CD4-positive, alpha-beta T cell treated with Interleukin-6 for 4 hours (primary cell): ENCODE data around the gene MRPS6.

Experiments
- DNase-seq: peaks from one replicate; pipeline ENCODE4 v3.0.0-alpha.2; 2020; ENCODE audit warnings: mixed read lengths

The MRPS6 gene

DNA sequence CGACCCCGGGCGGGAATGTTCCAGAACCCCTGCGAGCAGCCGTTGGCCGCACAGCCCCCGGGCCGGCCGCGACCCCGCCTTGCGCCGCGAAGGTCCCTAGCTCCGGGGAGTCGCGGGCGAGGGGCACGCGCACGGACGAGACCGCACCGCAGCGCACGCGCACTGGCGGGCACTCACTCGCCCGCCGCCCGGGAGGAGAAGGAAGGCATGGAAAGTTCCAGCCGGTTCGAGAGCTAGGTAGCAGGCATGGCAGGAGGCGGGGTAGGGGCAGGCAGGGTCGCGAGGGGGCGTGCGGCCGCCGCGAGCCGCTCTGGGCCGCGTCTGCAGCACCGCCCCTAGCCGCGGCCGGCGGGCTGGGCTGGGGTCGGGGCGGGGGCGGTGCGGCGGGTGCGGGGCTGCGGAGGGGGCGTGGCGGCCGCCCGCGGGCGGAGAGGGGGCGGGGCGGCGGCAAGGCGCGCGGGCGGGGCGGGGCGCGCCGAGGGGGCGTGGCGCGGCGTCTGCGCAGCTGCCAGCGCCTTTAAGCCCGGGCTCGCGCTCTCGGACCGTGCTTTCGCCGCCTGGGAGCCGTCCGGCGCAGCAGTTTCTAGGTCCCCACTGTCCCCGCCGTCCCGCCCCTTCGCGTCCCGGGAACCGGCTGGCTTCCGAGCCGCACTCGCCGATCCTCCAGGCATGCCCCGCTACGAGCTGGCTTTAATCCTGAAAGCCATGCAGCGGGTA is at the start of gene MRPS6, which contains the start of gene SLC5A3:
Gene MRPS6 (plus strand): TSS at position 547 of the 717 bp plus-strand sequence. CDS start 123 bp downstream, at position 670.
Gene SLC5A3 (plus strand): TSS at position 547 of the 717 bp plus-strand sequence. CDS start 21,621 bp downstream, outside the sequence.
- DNase-seq: peak; percentile 82

DNA sequence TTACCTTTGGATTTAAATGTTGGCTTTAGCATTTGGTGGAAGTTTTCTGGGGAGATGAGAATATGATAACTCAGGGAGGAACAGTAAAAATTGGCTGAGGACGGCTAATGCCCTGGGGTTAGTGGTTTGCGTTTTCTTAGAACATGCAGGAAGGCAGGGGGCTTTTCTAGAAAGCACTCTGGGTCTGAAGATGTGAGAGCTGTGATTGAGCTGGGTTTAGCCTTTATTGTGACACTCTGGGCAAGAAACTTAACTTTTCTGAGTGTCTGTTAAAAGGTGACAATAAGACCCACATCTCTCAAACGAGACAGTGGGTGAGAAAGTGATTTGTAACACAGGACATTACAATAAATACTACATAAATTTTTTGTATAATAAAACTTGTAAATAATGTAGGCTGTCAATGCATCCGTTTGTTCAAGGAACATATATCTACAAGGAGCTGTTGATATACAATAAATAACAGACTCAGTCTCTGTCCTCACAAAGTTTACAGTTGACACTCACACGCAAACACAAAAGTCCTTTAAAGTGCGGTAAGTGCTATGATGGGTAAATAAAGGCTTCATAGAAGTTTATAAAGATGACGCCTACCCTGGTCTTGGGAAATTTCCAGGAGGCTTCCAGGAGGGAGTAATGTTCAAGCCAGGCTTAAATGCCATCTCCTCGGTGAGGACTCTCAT is 49.5 kb upstream of the MRPS6 start:
- DNase-seq: no peak

DNA sequence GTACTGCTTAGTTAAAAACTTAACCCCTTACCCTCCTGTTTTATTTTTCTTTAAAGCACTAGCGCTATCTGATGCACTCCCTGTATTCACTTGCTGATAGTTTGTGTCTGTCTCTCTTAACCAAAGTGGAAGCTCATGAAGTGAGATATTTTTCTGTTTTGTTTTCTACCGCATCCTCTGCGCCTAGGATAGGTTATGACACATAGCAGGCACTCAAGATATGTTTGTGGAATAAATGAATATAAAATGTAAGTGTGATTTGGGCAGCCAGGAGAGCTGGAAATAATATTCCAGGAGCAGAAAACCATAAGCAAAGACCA is 49.0 kb upstream of the MRPS6 start:
- DNase-seq: no peak

DNA sequence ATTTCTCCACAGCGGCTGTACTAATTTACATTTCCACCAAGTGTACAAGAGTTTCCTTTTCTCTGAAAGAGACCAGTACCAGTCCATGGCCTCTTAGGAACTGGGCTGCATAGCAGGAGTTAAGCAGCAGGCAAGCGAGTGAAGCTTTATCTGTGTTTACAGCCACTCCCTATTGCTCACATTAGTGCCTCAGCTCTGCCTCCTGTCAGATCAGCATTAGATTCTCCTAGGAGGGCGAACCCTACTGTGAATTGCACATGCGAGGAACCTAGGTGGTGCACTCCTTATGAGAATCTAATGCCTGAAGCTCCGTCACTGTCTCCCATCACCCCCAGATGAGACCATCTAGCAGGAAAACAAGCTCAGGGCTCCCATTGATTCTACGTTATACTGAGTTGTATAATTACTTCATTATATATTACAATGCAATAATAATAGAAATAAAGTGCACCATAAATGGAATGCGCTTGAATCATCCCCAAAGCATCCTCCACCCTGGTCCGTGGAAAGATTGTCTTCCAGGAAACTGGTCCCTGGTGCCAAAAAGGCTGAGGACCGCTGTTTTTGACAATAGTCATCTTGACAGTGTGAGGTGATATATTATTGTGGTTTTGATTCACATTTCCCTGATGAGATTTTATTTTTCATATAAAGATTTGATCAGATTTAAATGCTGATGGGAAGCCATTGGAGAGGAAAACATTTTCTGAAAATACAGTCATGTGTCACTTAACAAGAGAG is 45.5 kb upstream of the MRPS6 start:
- no peak for DNase-seq

DNA sequence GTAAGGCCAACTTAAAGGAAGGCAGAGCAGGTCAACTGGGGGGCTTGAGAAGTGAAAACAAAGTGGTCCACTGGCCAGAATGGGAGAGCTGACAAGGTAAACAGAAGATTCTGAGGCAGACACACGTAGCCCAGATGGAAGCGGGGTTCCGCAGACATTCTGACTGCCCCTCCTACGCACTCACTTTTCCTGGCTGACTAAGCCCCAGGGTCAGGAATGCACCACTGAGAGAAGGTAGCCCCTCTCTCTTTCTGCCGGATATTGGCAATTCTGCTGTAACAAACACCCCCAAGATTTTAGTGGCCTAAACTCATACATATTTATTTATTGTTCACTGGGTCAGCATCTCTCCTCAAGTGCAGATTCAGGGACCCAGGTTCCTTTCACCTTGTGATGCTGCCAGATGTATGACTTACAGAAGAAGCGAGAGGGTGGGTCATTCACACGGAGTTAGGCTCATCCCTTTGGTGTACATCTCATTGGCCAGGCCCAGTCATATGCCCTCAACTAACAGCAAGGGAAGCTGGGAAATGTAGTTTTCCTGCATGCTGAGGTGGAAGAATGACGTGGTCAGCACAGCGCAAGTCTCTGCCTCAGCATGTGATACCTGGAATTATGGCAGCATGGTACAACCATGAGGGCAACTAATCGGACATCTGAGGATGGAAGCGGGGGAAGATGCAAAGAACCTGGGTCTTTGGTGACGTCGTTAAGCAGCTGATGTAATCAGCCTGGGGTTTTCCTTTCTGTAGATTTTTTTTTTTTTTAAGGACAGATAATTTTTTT is 43.4 kb upstream of the MRPS6 start:
- peak; percentile 55 for DNase-seq

DNA sequence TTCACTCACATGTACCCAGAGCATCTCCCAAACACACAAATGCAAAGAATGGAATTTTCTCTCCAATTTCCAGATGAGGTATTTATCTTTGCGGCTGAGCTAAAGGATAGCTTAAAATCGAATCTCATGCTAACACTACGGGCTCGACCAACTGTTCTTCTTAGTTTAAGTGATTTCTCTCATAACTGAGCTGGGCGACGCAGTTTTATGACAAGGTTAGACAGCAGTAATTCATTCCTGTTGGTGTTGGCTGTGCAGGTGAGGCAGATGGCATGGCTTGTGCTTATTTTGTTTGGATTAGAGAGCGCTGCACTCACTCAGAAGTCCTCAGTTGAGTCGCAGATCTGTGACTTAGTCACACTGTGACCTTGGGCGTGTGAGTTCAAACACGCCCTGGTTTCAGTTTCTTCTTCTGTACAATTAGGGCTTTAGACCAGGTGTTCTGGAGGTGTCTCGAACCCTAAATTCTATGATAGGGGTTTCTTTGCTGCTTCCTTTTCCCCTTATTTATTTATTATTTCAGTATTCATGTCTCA is 41.5 kb upstream of the MRPS6 start:
- DNase-seq: no peak

DNA sequence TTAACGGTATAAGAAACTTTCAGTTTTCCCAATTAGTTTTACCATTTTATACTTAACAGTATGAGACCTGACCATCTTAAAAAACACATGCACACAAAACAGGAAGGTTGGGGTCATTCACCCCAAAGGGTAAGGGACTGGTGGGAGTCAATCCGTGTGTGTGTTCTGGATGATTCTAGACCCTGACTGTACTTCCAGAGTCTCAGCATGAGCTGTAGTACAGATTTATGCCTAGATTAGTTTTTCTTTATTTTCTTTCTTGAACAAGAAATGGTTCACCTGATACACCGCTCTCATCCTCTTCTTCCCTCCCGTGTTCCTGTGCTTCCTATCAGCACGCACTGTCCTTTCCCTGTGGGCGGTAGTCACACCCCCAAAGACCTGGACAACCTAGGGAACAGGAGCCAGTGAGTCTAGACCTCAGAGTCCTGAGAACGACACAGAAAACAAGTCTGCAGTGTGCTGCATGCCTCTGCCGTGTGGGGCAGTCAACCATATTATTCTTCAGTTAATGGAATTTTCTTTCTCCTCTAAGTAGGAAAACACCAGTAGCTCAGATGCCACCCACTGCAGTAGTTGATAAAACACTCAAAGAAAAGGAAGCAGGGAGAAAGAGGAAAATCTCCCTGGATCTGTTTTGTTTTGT is 38.9 kb upstream of the MRPS6 start:
- no peak for DNase-seq

DNA sequence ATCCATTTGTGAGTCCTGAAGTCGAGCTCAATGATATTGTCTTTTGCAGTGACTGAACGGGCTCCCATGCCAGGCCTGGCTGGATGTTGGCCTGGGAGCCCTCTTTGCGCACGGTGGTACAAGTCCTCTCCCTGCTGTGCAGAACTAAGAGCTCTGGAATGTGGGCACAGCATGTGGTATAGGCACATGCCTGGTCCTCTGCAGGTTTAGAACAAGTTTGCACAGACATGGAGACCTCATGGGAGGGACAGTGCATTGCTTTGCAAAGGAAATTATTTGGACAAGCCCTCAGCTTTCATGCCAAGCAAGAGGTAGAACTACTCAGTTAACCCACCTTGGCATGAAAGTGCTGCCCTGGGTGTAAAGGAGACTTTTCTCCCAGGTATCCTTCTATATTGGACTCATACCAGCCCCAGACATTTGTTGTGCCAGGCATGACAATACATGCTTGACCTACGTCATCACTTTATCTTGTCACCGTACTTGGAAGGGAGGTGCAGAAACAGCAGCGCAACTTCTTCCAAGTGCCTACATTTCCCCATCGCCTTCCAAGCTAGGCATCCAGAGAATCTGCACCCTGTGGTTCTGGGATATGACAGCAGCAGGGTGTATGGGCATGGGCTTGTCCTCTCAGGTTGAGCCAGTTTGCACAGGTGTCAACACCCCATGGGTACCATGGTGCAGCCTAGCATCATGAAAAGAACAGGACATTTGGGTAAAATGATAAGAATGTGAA is 37.6 kb upstream of the MRPS6 start:
- no peak for DNase-seq

DNA sequence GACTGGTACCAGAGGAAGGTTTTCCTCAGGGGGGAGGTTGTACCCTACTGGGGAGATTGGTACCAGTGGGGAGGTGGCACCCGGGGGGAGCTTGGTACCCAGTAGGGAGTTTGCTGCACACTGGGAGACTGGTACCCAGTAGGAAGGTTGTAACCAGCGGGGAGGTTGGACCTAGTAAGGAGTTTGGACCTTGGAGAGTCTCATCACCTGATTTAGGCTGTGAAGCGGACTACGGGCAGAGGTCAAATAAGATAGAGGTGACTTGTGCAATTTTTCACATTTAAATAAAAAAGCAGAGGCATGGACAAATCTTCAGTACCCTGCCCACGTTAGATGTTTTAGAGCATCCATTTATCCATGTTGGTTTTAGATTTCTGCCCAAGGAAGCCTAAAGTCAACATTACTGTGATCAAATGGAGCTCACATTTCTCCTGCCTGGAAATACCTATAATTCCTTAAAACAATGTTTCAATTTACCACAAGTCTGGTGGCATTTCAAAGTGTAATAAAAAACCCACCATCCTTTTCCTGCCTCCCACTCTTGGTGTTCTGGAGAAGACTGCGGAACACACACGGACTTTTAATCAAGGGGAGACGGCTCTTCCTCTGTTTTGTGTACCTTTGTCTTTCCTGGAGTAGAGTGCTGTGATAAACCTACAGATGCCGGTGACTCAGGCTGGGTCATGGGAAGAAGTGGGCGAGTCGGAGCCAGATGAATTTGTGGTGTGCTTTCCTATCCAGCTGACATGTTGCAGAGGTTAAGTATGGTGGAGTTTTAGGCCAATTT is 36.2 kb upstream of the MRPS6 start:
- no peak for DNase-seq

DNA sequence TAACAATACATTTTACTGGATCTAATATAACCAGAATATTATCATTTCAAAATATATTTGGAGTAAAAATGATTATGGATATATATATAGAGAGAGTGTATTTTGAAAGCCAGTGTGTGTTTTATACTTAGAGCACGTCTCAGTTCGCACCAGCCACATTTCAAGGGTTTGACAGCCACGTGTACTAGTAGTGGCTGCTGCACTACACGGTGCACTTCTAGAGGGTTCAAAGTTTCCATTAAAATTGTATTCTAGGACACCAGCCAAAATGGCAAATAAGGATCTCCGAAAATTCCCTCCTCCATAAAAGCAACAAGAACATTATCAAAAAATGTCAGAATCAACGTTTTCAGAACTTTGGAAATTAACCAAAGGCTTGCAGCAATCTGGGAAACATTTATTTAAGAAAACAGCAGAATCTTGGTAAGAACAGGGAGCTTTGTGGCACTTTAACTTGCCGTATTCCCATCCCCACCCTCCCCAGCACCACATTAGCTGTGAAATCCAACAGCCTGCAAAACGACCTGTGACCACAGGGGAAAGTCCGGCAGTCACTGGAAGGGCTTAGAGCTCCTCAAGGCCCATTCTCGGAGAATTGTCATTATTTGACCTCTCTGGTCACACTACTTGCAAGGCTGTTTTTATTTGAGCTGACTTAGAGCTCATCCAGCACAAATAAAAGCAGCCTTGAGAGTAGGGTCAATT is 33.5 kb upstream of the MRPS6 start:
- no peak for DNase-seq

DNA sequence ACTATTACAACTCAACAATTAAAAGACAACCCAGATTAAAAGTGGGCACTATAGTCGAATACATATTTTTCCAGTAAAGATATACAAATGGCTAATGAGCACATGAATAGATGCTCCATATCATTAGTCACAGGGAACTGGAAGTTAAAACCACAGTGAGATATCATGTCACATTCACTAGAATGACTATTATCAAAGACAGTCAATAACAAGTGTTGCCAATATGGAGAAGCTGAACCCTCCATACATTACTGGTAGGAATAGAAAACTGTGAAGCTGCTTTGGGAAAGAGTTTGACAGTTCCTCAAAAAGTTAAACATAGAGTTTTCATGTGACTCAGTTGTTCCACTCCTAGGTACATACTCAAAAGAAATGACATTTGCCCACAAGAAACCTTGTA is 30.6 kb upstream of the MRPS6 start:
- DNase-seq: no peak

DNA sequence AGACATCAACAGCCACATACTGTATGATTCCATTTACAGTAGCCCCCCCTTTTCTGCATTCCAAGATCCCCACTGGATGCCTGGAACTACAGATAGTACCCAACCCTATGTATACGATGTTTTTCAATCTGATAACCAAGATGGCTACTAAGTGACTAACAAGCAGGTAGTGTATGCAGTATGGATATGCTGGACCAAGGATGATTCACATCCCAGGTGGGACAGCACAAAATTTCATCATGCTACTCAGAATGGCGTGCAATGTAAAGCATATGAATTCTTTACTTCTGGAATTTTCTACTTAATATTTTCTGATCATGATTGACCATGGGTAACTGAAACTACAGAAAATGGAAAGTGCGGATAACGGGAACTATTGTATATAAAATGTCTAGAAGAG is 30.0 kb upstream of the MRPS6 start:
- DNase-seq: no peak

DNA sequence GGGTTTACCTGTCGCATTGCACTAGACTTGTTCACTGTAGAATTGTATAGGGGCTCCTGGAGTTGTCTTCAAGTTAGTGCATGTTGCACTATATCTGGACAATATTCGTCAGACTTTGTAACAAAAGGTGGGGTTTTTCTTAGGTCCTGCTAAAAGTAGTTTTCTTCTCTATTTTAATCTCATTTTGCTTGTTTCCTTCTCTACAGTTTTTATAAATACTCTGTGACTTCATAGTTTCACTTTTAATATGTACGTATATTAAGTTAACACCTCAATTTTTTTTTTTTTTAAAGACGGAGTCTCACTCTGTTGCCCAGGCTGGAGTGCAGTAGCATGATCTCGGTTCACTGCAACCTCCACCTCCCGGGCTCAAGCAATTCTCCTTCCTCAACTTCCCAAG is 26.5 kb upstream of the MRPS6 start:
- no peak for DNase-seq

DNA sequence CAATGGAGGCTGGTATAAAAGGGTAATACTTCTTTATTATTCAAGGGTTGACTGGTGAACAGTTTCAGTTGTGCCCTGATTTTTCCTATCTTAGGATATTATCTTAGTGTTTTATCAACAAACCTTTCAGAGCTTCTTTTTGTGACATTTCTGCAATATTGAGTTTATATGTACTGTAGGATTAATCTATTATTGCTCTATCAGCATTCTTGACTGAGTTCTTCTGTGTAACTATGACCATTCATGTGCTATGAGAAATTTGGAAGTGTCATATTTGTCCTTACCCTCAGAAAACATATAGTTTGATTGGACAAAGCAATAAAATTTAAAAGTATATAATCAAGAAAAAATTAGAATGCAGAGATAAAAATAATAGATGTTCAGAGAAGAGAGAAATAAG is 25.5 kb upstream of the MRPS6 start:
- no peak for DNase-seq

DNA sequence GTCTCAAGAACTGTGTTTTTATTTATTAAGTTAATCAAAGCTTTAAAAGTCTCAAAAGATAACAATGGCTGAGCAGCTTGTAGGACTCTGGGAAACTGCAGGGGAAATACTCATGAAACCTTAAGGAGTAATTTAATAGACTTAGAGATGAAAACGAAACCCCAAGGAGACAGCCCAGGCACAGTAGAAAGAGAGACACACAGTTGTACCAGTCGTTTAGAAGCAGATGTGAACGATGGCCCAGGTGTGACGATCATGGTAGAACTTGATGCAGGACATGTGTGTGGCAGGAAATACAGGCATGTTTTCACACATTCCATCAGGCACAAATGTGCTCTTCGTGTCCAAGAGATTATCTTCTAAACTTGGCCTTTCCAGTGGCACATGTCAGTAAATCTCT is 21.2 kb upstream of the MRPS6 start:
- no peak for DNase-seq

DNA sequence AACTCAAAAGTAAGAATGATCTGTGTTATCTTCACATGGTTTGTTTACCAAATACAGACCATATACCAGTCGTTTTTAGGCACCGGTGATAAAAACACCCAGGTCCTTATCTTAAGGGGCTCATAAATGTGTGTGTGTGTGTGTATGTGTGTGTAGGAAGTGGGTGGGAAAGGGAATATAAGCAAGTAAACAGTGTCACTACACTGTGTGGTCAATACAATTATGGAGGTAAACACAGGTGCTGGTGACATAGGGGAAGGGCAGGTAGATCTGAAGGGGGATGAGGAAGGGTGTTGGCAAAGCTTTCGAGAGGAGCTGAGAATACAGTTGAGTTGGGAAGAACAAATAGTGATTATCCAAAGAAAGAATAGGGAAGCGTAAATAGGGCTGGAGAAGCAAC is 19.1 kb upstream of the MRPS6 start:
- no peak for DNase-seq

DNA sequence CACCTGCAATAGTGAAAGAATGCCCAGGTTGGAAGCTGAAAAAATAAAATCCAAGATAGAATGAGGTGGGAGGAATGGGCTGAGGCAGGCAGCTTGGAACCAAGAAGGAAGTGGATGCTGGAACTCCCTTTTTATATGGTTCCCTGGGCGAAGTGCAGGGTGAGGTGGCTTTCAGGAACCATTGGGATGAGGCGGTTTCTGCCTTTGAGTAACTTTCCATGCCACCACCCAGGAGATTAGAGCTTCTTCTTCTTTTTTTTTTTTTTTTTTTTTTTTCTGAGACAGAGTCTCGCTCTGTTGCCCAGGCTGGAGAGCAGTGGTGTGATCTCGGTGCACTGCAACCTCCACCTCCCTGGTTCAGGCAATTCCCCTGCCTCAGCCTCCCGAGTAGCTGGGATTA is 17.8 kb upstream of the MRPS6 start:
- DNase-seq: no peak

DNA sequence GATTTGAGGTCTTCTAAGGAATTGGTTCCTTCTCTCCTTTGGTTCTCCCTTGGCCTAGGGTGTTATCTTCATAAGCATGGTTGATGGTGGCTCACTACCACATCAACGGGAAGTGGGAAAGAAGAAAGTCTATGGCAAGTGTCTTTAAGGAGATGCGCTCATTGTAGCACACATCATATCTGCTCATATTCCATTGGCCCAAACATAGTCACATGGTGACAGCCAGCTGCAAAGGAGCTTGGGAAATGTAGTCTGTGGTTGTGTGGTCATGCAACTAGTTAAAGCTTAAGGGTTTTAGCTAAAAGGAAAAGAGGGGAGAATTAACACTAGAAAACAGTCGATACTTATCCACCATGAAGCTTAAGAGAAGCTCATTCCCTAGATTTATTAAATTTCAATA is 11.4 kb upstream of the MRPS6 start:
- no peak for DNase-seq

DNA sequence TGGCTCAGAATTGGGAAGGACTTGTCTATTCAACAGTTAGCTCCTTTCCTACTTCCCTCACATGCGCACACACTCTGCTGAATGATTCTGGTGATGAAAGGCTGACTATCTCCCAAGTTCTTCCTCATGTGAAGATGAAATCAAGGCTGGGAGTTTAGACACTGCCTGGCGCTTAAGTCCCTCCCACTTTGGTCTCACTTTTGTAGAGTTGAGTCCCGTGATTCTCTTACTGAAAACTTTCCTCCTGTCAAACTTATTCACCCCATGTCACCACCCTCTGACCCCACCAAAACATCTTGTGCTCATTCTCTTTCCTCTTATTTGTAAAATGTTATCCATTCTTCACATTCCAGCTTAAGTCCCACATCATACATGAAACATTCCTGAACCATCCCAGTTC is 8.4 kb upstream of the MRPS6 start:
- DNase-seq: no peak

DNA sequence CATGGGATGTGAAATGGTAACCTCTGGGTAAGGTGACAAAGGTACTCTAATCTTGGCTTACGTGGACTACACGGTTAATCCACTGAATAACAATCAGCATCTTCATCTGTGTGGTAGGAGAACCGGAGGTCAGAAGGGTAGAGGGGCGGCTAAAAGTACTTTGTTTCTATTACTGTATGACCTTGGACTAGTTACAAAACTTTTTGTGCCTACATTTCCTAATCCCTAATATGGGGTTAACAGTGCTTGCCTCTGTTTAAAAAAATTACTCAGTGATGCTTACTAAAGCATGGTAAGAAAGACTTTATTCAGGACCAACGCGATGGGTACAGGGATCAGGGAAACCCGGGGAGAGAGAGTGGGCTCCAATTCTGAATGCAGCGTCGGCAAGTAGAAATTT is 1.7 kb upstream of the MRPS6 start:
- no peak for DNase-seq
